ENCODE measurements around the gene CCDC88B.

Gene CCDC88B

DNA sequence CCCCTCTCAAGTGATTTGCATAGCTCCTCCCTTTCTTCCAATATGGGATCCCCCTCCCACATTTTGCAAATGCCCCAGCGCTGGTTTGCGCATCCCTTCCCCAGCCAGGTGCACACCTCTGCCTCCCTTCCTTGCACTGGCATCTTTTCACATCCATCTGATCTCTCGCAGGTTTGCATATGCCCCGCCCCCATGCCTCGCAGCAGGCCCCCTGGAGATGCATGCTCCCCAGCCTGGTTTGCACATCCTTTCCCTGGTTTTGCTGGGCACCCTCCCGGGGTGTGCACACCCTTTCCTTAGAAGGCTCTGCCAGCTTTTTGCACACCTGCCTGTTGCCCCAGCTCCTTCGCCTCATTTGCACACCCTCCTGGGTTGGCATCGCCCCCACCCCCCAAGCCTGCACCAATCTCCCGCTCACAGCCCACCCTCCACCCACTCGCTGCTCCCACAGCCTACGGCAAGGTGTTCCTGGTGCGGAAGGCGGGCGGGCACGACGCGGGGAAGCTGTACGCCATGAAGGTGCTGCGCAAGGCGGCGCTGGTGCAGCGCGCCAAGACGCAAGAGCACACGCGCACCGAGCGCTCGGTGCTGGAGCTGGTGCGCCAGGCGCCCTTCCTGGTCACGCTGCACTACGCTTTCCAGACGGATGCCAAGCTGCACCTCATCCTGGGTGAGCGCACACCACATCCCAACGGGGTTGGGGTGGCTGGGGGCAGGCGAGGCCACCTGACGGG, 19.9 kb downstream of the CCDC88B start:
- no peak for DNase-seq (ENCODE audit: low spot score)

DNA sequence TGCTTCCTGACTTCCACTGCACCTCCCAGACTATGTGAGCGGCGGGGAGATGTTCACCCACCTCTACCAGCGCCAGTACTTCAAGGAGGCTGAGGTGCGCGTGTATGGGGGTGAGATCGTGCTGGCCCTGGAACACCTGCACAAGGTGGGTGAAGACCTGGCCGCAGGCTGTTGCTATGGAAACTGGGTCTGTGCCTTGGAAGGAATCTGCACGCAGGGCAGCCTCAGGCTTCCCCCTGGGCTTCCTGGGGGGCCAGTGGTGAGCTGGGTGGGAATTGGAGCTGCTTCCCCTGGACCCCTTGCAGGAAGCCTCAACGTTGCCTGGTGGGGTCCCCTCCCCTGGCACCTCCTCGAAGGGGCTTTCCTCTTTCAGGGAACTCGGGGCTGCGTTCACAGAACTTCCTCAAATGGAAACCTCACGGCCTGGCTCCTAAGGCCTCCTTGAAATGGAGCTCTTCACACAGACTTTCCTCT, 20.5 kb downstream of the CCDC88B start:
- DNase-seq (ENCODE audit: low spot score), result no peak

DNA sequence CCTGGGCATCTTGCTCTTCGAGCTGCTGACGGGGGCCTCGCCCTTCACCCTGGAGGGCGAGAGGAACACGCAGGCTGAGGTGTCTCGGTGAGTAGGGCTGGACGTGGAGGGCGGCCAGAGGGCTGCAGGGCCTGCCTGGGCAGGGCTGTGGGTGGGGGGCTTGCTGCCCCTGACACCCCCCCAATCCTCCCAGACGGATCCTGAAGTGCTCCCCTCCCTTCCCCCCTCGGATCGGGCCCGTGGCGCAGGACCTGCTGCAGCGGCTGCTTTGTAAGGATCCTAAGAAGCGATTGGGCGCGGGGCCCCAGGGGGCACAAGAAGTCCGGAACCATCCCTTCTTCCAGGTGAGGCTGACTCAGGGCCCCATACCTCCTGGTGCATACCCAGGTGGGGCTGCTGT, 21.7 kb downstream of the CCDC88B start:
- DNase-seq (ENCODE audit: low spot score), result no peak

DNA sequence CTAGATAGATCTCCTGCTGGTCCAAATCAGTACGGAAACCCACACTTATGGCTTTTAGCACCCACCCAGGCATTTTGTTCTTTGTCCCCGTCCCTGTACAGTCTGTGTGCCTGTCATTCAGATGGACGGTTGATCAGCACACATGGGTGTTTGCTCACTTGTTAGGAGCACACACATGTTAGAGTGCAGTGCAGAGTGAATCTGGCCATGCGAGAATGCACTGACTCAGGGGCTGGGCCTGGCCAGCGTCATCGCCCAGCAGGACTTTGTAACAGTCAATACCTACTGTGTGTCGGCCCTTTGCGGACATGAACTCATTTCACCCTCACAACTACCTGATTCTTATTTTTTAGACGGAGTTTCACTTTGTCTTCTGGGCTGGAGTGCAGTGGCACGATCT, 22.3 kb downstream of the CCDC88B start:
- DNase-seq (ENCODE audit: low spot score), result no peak

DNA sequence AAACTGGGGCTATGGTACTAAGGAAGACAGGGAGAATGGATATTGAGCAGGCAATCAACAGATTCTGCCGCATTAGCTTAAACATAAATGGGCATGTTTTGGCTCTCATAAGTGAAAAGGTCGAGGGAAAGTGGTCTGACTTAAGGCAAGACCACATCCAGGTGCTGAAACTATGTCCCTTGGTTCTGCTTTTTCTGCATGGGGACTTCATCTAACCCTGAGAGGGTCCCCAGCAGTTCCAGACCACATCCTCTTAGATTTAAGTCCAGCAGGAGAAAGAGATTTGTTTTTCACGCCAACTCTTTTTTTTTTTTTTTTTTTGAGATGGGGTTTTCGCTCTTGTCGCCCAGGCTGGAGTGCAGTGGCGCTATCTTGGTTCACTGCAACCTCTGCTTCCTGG, 24.4 kb downstream of the CCDC88B start:
- DNase-seq (ENCODE audit: low spot score), result no peak

DNA sequence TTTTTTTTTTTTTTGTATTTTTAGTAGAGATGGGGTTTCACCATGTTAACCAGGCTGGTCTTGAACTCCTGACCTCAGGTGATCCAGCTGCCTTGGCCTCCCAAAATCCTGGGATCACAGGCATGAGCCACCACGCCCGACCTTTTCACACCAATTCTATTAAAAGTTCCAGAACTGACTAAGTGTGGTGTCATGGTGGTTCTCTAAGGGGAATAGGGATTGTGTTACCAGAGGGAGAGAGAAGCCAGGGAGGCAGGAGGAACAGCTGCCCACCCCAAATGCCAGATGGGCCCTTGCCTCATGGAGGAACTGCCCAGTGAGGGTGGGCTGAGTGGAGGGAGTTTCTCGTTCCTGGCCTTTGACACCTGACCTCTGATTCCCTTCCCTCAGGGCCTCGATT, 24.9 kb downstream of the CCDC88B start:
- no peak for DNase-seq (ENCODE audit: low spot score)

DNA sequence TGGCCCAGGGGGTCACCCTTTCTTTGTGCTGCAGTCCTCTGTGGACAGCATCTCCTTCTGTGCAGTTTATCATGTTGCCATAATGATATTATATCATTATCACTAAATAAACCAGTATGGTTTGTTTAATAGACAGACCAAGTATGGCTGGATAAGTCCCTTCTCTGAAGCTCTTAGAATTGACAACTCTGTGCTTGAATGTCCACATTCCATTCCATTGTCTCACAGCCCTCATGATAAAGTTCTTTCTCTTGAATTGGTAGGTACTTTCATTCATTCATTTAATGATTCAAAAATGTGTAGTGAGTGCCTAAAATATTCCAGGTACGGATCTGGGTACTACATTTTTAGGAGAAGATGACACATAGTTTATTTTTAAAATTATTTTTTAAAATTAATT, 26.7 kb downstream of the CCDC88B start:
- no peak for DNase-seq (ENCODE audit: low spot score)

DNA sequence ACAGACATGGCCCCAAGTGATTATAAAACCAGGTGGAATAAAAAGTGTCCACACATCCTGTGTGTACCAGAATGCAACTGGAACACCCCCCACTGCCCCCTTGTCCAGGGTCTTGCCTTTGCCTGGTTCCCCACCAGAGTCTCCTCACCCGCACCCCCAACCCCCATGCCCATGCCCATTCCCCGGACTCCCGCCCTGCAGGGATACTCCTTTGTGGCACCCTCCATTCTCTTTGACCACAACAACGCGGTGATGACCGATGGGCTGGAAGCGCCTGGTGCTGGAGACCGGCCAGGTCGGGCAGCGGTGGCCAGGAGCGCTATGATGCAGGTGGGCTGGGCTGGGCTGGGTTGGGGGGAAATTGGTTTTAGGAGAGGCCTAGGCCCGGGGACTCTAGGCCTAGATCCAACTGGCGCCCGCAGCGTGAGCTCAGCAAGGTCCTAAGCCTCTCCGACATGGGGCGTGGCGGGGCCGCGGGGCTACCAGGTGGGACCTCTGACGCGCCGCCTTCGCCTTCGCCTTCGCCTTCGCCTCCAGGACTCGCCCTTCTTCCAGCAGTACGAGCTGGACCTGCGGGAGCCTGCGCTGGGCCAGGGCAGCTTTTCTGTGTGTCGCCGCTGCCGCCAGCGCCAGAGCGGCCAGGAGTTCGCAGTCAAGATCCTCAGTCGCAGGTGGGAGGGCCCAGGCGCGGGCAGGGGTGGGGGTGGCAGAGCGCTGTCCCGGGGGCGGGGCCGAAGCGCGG, 28.1 kb downstream of the CCDC88B start:
- DNase-seq (ENCODE audit: low spot score), result no peak

DNA sequence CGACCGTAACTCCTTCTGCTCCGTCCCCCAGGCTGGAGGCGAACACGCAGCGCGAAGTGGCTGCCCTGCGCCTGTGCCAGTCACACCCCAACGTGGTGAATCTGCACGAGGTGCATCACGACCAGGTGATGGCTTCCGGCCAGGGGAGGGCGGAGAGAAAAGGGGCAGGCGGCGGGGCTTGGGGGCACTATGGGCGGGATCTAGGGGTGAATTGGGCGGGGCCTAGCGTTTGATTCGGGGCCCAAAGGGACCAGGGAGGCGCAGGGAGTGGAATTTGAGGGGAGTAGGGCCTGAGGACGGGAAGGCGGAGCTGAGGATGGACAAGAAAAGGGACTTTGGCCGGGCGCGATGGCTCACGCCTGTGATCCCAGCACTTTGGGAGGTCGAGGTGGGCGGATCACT, 28.7 kb downstream of the CCDC88B start:
- DNase-seq (ENCODE audit: low spot score), result no peak

DNA sequence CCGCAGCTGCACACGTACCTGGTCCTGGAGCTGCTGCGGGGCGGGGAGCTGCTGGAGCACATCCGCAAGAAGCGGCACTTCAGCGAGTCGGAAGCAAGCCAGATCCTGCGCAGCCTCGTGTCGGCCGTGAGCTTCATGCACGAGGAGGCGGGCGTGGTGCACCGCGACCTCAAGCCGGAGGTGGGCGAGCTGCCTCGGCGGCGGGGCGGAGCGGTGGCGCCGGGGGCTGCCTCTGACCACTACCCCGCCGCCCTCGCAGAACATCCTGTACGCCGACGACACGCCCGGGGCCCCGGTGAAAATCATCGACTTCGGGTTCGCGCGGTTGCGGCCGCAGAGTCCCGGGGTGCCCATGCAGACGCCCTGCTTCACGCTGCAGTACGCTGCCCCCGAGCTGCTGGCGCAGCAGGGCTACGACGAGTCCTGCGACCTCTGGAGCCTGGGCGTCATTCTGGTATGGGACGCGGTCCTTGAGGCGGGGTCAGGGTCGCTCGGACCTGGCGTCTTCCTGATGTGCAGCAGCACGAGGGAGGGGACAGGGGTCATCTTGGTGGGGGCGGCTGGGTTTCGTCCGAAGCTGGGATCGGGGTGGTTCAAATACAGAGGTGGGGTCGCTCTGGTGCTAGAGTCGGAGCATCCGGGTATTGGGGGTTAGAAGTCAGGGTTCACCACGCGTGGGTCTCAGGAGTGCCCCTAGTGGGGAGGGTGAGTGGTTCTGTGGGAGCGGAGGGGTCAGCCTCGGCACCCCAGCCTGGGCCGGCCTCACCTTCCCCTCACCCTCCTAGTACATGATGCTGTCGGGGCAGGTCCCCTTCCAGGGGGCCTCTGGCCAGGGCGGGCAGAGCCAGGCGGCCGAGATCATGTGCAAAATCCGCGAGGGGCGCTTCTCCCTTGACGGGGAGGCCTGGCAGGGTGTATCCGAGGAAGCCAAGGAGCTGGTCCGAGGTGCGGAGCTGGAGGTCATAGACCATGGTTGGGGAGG, 29.7 kb downstream of the CCDC88B start:
- no peak for DNase-seq (ENCODE audit: low spot score)

DNA sequence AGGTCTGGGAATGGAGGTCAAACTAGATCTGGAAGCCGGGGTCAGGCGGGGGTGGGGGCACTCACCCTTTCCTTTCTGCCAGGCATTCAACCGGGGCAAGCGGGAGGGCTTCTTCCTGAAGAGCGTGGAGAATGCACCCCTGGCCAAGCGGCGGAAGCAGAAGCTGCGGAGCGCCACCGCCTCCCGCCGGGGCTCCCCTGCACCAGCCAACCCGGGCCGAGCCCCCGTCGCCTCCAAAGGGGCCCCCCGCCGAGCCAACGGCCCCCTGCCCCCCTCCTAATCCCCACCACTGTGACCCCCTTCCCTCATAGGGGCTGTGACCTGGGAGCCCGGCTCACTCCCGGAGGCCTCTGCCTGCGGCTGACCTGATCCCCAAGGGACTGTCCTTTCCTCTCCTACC, 31.2 kb downstream of the CCDC88B start:
- no peak for DNase-seq (ENCODE audit: low spot score)

DNA sequence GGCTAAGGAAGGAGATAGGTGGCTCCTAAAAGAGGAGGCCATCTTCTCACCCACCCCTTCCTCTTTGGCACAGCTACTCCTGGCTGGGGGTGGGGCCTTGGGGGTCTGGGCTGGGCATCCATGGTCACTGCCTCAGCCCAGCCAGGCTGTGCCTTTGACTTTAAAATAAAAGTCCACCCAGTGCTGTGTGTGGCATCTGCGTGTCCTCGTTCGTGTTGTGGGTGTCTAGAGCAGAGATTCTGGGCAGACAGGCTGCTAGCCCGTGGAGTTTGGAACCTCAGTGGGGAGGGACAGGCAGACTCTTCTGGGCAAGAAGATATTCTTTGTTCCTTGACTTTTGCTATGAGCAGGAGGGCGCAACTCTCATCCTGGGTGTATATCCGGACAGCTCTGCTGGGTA, 32.0 kb downstream of the CCDC88B start:
- DNase-seq (ENCODE audit: low spot score), result no peak

DNA sequence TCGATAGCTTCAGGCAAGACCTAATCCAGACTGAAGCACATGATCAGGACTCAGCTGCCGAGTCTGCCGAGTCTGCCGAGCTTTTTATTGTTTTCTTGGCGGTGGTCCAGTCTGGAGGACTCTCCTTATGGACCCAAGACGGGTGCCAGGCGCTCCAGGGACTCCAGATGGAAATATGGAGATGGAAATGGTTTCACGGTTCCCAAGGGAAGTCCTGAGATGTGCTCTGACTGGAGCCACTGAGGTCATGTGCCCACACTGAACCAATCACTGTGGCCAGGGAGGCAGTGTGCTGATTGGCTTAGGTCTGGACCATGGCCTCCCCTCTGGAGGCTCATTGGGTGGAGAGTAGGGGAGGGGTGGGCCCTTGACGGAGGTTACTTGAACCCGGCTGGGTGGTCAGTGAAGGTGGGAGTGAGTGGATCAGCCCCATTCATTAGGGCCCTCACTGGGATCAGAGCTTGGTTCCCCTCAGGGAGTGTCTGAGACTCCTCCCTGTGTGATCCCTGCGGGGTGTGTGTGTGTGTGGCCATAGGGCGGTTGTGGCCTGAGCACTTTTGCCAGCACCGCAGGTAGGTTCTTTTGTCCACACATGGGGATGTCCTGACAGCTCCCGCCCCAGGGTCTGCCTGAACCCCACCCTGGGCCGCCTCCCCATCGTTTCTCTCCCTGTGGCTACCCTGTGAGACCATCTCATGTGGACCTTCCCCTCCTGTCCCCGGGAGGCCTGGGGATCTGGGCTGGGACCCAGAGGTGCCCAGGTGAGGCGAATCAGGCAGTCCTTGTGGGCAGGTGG, 33.0 kb downstream of the CCDC88B start:
- DNase-seq (ENCODE audit: low spot score), result no peak

DNA sequence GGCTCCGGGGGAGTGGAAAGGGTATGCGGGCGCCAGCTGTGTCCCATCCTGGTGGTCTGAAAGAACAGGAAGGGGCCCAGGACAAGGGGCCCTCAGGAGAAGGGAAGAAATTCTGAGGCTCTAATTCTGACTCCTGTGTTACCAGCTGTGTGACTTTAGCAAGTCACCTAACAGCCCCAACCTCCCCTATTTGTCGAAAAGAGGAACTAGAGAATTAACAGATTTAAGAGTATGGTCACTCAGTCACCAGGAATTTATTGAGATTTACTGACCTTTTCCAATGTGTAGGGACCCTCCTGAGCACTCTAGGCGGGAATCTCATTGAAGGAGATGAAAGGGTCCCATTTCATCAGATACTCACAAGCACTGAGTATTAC, 33.6 kb downstream of the CCDC88B start:
- no peak for DNase-seq (ENCODE audit: low spot score)

DNA sequence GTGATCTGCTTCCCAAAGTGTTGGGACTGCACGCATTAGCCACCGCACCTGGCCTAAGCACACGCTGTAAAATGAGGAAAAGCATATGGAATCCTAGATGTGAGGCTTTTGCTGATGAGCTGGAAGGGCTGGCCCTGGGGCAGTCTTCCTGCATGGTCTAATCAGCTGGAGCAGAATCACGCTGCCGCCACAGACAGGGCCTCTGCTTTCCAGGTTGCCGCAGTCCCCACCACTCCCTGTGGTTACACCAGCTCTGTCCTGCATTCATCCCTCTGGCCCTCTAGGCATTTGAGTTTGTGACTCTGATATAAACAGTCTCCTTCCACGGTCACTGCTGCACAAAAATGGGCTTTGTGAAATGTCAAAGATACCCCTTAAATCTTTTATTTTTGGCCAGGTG, 36.1 kb downstream of the CCDC88B start:
- DNase-seq (ENCODE audit: low spot score), result no peak

DNA sequence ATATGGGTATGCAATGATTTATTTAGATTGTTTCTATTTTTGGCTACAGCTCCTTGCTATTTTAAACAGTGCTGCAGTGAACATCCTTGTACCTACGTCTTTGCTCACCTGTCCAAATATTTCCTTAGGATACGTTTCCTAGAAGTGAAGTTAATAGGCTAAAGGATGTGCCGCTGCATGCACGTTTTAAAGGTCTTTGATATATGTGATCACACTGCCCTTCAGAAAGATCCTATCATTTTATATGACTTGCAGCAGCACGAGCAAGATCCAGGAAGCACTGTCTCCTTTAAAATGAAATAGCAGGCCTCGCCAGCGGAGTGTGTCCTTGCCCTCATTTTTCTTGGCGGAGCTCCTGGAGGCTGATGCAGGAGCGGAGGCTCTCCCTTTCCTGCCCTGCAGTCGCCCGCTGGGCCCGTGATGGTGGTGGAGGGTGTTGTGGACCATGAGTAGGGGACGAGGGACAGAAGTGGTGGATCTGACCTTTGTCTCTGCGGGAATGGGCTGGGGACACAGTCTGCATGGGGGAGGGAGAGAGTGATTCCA, 38.4 kb downstream of the CCDC88B start:
- DNase-seq (ENCODE audit: low spot score), result no peak

DNA sequence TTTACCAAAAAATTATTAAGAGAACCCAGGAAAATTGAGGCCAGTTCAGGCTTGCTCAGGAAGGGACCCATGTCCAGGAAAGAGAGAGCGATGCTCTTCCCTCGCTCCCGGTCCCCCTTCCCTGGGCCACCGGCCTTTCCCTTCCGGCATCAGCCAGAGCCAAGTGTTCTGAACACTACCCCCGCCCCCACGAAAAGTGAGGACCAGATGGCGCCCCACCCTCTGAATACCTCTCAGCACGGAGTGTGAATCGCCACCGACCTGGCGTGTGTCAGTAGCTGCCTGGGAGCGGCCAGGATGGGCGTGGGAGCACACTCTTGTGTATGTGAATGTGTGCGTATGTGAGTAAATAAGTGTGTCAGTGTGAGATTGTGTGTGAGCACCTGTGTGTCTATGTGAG, 39.2 kb downstream of the CCDC88B start:
- DNase-seq (ENCODE audit: low spot score), result no peak

DNA sequence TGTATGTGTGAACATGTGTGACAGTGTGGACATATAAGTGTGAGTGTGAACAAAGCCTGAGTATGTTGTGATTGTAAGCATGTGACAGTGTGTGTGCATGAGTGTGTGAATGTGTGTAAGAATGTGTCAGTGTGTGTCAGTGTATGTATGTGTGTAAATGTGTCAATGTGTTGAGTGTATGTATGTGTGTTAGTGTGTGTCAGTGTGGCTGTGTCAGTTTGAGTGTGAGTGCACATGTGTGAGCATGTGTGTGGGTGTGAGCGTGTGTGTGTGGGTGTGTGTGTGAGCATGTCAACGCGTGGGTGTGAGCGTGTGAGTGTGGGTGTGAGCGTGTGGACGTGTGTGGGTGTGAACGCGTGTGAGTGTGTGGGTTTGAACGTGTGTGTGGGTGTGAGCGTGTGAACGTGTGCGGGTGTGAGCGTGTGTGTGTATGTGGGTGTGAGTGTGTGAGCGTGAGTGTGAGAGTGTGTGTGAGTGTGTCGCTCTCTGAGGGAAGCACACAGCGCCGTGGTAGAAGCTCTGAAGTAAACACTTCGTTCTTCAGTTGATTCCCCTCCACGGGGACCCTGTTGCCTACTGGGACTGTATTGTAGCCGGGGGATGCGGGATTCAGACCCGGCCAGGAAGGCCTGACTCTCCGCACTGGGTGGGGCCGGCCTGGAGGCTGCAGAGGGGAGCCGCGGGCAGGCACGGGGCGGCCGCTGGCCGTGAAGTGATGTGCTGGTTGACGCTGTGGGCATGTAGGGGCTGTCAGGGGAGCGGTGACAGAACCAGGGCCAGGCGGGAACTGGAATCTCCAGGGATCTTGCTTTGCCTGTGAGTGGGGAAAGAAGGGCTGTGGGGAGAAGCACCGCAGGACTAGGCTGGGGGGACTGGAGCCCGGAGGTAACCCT, 40.1 kb downstream of the CCDC88B start:
- no peak for DNase-seq (ENCODE audit: low spot score)

DNA sequence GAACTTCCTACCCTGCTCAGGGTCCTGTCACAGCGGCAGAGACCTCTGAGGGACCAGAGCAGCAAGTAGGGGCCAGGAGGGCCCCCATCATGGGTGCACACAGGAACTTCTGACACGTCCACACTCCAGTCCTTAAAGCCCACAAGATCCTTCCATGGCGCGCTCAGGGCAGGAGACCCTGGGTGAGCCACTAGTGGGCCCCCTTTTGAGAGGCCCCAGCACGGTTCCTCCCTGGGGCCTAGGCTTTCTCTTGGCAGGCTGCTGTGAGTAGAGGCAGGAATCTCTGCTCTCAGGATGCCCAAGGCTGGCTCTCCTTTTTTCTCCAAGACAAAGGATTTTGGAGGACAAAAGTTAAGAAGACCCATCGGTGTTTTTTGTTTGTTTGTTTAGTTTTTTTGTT, 41.3 kb downstream of the CCDC88B start:
- no peak for DNase-seq (ENCODE audit: low spot score)

DNA sequence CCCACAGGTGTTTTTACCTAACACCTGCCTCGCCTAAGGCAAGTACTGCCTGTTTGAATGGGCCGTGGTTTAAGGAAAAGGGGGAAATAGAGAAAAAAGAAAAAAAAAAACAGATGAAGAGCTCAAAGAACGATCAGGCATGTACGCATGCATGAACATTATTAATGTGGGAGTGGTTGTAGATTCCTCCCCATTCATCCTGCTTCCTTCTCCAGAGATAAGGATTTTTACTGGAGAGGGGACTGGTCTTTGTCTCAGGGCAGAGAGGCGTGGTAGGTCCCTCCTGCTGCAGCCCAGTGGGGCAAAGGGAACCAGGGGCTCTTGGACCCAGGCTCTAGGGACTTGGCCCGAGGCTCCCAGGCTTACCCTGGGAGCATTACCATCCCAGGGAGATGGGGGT, 42.0 kb downstream of the CCDC88B start:
- DNase-seq (ENCODE audit: low spot score), result no peak
